GM12892 (cell line): ENCODE measurements around the gene LNP1.

ENCODE experiments used
- POLR2A ChIP-seq: IDR thresholded peaks from 2 replicates; pipeline ENCODE4 v1.6.1; 2011; ENCODE audit warnings: low read depth, low read length, control low read depth
- POLR2AphosphoS5 ChIP-seq: IDR thresholded peaks from 2 replicates; pipeline ENCODE4 v1.6.1; 2011; ENCODE audit warnings: low read depth, low read length, control low read depth
- TAF1 ChIP-seq: IDR thresholded peaks from 2 replicates; pipeline ENCODE4 v1.6.1; 2011; ENCODE audit warnings: low read depth, mild to moderate bottlenecking, control low read depth, low read length, borderline replicate concordance

GRCh38 chr3:100456745-100457144 lies 55.4 kb downstream of the LNP1 start:
- TF ChIP-seq POLR2A, result no peak
- no peak for TF ChIP-seq TAF1
- no peak for TF ChIP-seq POLR2AphosphoS5
